HepG2 (cell line): ENCODE data around the gene REST. TPM values are rescaled to one million over a fixed set of nuclear protein-coding genes. Genes with fewer than 3 reads are reported as not detected.

Experiments
- ATAC-seq: fragments of 200-7000 bp; cut with Tn5 transposase; 3 replicates; pipeline ENCODE4 v1.9.1; 2020; ENCODE audit warnings: mild to moderate bottlenecking, moderate library complexity
- BruUV-seq: library from RNA; stranded (reverse); fragments of 400-500 nt; replicated peaks from 2 replicates; lab custom pipeline; 2021; lab: Mats Ljungman, UMichigan
- CTCF ChIA-PET: fragments of 300-600 bp; formaldehyde crosslinking; extraction: SDS; loops from one replicate; lab custom pipeline; 2021; ENCODE audit warnings: low total read pairs, inconsistent platforms, low intra/inter-chr PET ratio; lab: Yijun Ruan, JAX
- POLR2A ChIA-PET: fragments of 350-600 bp; sonication (Branson Sonifier 250); formaldehyde crosslinking; loops from one replicate; lab custom pipeline; 2020; ENCODE audit warnings: antibody characterized with exemption, inconsistent platforms; lab: Yijun Ruan, JAX
- DNase-seq: peaks from one replicate; pipeline ENCODE4 v3.0.0-alpha.2; 2015; ENCODE audit warnings: low spot score
- FAIRE-seq: peaks from 3 replicates; lab custom pipeline; 2011; peaks lifted over from hg19 to GRCh38; lab: Jason Lieb, UNC
- H2AFZ ChIP-seq: one replicate; pipeline ENCODE4 v1.6.1; 2011; ENCODE audit warnings: low read length, inconsistent platforms
- H3K27ac ChIP-seq: fragments of 300-600 bp; 3 replicates; pipeline ENCODE4 v1.8.0; 2011; ENCODE audit warnings: mixed run types, mild to moderate bottlenecking, mixed read lengths, low read length, inconsistent platforms; ENCODE audit not compliant: insufficient read depth; ENCODE audit errors: extremely low read length
- H3K27me3 ChIP-seq, 2 experiments: fragments of 200-600 bp in 1 of 2; 2 replicates in 1 of 2; 3 replicates in 1 of 2; pipeline versions ENCODE4 v1.6.0 to v1.8.0; 2011; ENCODE audit warnings: low read length in 2 of 2, mild to moderate bottlenecking in 2 of 2, moderate library complexity in 2 of 2, inconsistent platforms in 1 of 2; ENCODE audit not compliant: insufficient read depth in 2 of 2, control insufficient read depth in 1 of 2
- H3K36me3 ChIP-seq, 2 experiments: fragments of 200-600 bp in 1 of 2; replicated peaks in 1 of 2; 2 replicates in 1 of 2; 3 replicates in 1 of 2; pipeline versions ENCODE4 v1.5.1 to v1.8.0; 2011; ENCODE audit warnings: low read length in 2 of 2, inconsistent platforms in 1 of 2; ENCODE audit not compliant: insufficient read depth in 2 of 2, control insufficient read depth in 1 of 2
- H3K4me1 ChIP-seq: 2 replicates; pipeline ENCODE4 v1.5.1; 2012; ENCODE audit warnings: low read length, inconsistent platforms; ENCODE audit not compliant: insufficient read depth
- H3K4me2 ChIP-seq: 2 replicates; pipeline ENCODE4 v1.6.0; 2011; ENCODE audit warnings: low read depth, low read length, inconsistent platforms
- H3K4me3 ChIP-seq, 3 experiments: fragments of 200-600 bp in 1 of 3; sonication (generic), shearing (Covaris generic) in 1 of 3; replicated peaks in 1 of 3; 2 replicates each; pipeline ENCODE4 v1.5.1; 2011 to 2016; ENCODE audit warnings: low read length in 3 of 3, inconsistent platforms in 2 of 3, low read depth in 2 of 3, mild to moderate bottlenecking in 2 of 3, control low read depth in 1 of 3, mixed read lengths in 1 of 3; ENCODE audit not compliant: insufficient read depth in 1 of 3
- H3K79me2 ChIP-seq: one replicate; pipeline ENCODE4 v1.6.1; 2011; ENCODE audit warnings: low read length, inconsistent platforms; ENCODE audit not compliant: insufficient read depth
- H3K9ac ChIP-seq: 2 replicates; pipeline ENCODE4 v1.6.0; 2011; ENCODE audit warnings: mild to moderate bottlenecking, low read depth, low read length, inconsistent platforms; ENCODE audit not compliant: insufficient read depth
- H3K9me3 ChIP-seq: 2 replicates; pipeline ENCODE4 v1.5.1; 2012; ENCODE audit warnings: mild to moderate bottlenecking, low read length
- H4K20me1 ChIP-seq: 2 replicates; pipeline ENCODE4 v1.6.0; 2011; ENCODE audit warnings: inconsistent platforms, mild to moderate bottlenecking, low read length, moderate library complexity; ENCODE audit not compliant: insufficient read depth
- PAF1 ChIP-seq: IDR thresholded peaks from 2 replicates; pipeline ENCODE4 v1.6.1; 2016; ENCODE audit warnings: missing genetic modification reagents, missing compliant biosample characterization
- ZBTB43 ChIP-seq: sonication (generic); formaldehyde crosslinking; conservative IDR thresholded peaks from 2 replicates; pipeline ENCODE4 v1.4.0; 2020; ENCODE audit warnings: missing genetic modification reagents
- ZFYVE20 ChIP-seq: sonication (generic); formaldehyde crosslinking; IDR thresholded peaks from 2 replicates; pipeline ENCODE4 v1.8.0; 2023; ENCODE audit warnings: low read depth, mild to moderate bottlenecking, moderate library complexity, missing genetic modification reagents, borderline replicate concordance
- ZNF33B ChIP-seq: sonication (generic); formaldehyde crosslinking; IDR thresholded peaks from 2 replicates; pipeline ENCODE4 v1.5.1; 2020; ENCODE audit warnings: mild to moderate bottlenecking, missing genetic modification reagents
- WGBS: methylation state at CpG from one replicate; pipeline ENCODE4 v1.1.6; 2017; ENCODE audit warnings: low lambda C conversion rate; 5-methylcytosine and 5-hydroxymethylcytosine counted together
- in situ Hi-C: cut with HindIII; loops from 2 replicates; pipeline ENCODE4 v1.10.0; 2017; ENCODE audit warnings: low pct_unique_long_range_greater_than_20kb; ENCODE audit not compliant: extremely low pct_ligation_motif_present
- intact Hi-C: fragments of 100-400 bp; cut with micrococcal nuclease; formaldehyde crosslinking; loops from one replicate; pipeline ENCODE4 v1.10.0; 2022; ENCODE audit not compliant: unreplicated experiment
- polyA plus RNA-seq, 8 experiments: library from polyadenylated mRNA; depleted of rRNA in 3 of 8; stranded (reverse) in 7 of 8; unstranded in 1 of 8; fragments of >200 nt; fragmentation: Illumina TruSeq in 4 of 8; extraction: Trizol in 4 of 8; gene quantifications; 2 replicates each; pipeline versions ENCODE4 v1.2.1 to v1.2.3, GENCODE V29; 2011 to 2016; ENCODE audit warnings: low read depth in 4 of 8, missing spikeins in 1 of 8, mixed read lengths in 1 of 8; ENCODE audit not compliant: insufficient read depth in 1 of 8
- total RNA-seq, 5 experiments: library from RNA; depleted of rRNA; stranded (reverse); fragments of >200 nt; fragmentation: Illumina TruSeq; extraction: Trizol; gene quantifications; 2 replicates each; pipeline ENCODE4 v1.2.3, GENCODE V29; 2016; ENCODE audit warnings: low read depth in 1 of 5
- TF ChIP-seq, protein P1 (sequence below): sonication (generic); formaldehyde crosslinking; IDR thresholded peaks from 2 replicates; pipeline ENCODE4 v1.4.0; 2020; ENCODE audit warnings: missing genetic modification reagents

REST gene
- total and polyA plus RNA-seq, 2 of the 13 experiments (the other 11 are each of a cell fraction or from before 2014, with no cell fraction given): 12.7 to 22.4 TPM

GRCh38 chr4:56876264-56876663 is 31.4 kb upstream of the REST start:
- POLR2A ChIA-PET: no interaction called here
- in situ Hi-C loops: no loop called here
- H3K9me3 ChIP-seq: no peaks in the 10 kb centered on the region

More at GRCh38 chr4:56876264-56876663, 31.4 kb upstream of the REST start:
- Histone ChIP-seq H3K4me2 (no peak overlapping the region), H3K27ac (no peak overlapping the region), H3K4me3 (no peak overlapping the region), H3K27me3 (no peaks in the 10 kb centered on the region), H3K36me3 (no peaks in the 10 kb centered on the region), H3K9ac (no peak overlapping the region), H3K79me2 (no peaks in the 10 kb centered on the region), H3K4me1 (no peaks in the 10 kb centered on the region), H2AFZ (no peak overlapping the region), H4K20me1 (no peaks in the 10 kb centered on the region)
- no TSS peak for BruUV-seq
- TF ChIP-seq ZNF33B (CRISPR knock-in tag): no peak
- no peak for TF ChIP-seq PAF1 (CRISPR knock-in tag)
- TF ChIP-seq, protein P1, sequence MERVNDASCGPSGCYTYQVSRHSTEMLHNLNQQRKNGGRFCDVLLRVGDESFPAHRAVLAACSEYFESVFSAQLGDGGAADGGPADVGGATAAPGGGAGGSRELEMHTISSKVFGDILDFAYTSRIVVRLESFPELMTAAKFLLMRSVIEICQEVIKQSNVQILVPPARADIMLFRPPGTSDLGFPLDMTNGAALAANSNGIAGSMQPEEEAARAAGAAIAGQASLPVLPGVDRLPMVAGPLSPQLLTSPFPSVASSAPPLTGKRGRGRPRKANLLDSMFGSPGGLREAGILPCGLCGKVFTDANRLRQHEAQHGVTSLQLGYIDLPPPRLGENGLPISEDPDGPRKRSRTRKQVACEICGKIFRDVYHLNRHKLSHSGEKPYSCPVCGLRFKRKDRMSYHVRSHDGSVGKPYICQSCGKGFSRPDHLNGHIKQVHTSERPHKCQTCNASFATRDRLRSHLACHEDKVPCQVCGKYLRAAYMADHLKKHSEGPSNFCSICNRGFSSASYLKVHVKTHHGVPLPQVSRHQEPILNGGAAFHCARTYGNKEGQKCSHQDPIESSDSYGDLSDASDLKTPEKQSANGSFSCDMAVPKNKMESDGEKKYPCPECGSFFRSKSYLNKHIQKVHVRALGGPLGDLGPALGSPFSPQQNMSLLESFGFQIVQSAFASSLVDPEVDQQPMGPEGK (CRISPR knock-in tag): no peak
- no peak for TF ChIP-seq ZBTB43
- no peak for TF ChIP-seq ZFYVE20 (CRISPR knock-in tag)
- CTCF ChIA-PET: no interaction called here
- intact Hi-C loops: no loop called here
- no peak for FAIRE-seq
- 38% methylated on average over 4 of the region's 4 CpGs for WGBS
- no peak for ATAC-seq
- no peak for DNase-seq
